Muscle layer of duodenum (tissue), 2 donors: ENCODE data around the gene PTPRG.

ENCODE experiments used
- H3K27ac ChIP-seq: one replicate; pipeline ENCODE4 v1.7.0; 2013; ENCODE audit warnings: mild to moderate bottlenecking, low read length
- H3K27me3 ChIP-seq: one replicate; pipeline ENCODE4 v1.7.0; 2013; ENCODE audit warnings: low read depth, mild to moderate bottlenecking, control low read depth, low read length
- H3K36me3 ChIP-seq, 2 donors: one replicate each; pipeline ENCODE4 v1.7.0; 2013; ENCODE audit warnings: low read length in 2 of 2, control low read depth in 1 of 2, mild to moderate bottlenecking in 1 of 2; ENCODE audit not compliant: insufficient read depth in 2 of 2, control insufficient read depth in 1 of 2
- H3K4me1 ChIP-seq, 2 donors: one replicate each; pipeline ENCODE4 v1.7.0; 2013; ENCODE audit warnings: low read length in 2 of 2, mild to moderate bottlenecking in 2 of 2, control low read depth in 1 of 2, moderate library complexity in 1 of 2; ENCODE audit not compliant: insufficient read depth in 2 of 2, control insufficient read depth in 1 of 2
- H3K4me3 ChIP-seq, 2 donors: one replicate each; pipeline ENCODE4 v1.7.0; 2013; ENCODE audit warnings: low read length in 2 of 2, low read depth in 1 of 2, mild to moderate bottlenecking in 1 of 2
- H3K9me3 ChIP-seq, 2 donors: one replicate each; pipeline ENCODE4 v1.7.0; 2013; ENCODE audit warnings: low read length in 2 of 2, control low read depth in 1 of 2, mild to moderate bottlenecking in 1 of 2; ENCODE audit not compliant: control insufficient read depth in 1 of 2
- donor health status: healthy.

Gene PTPRG

DNA sequence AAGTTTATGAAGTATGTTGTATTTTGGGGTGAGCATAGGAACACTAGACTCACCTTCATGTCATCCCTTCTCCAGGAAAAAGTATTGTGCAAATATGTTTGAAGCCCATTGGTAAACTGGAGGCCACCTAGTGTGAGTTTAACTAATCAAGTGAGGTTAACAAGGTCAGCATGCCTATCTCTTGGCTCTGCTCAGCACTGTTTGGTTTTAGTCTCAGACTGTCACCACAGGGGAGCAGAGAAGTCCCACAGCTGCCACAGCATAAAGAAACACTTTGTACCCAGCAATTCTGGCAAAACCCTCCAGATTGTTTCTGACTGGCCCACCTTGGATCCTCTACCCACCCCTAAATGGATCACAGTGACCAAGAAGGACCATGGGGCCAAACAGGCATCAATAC lies 659.2 kb downstream of the PTPRG start:
- H3K4me3 ChIP-seq, result no peak overlapping the region
- no peaks in the 10 kb centered on the region for H3K9me3 ChIP-seq
- no peak overlapping the region for H3K27ac ChIP-seq
- H3K4me1 ChIP-seq, result no peaks in the 10 kb centered on the region
- H3K36me3 ChIP-seq, result peaks cover 0 to 18% of the 10 kb centered on the region in 2 donors
- no peaks in the 10 kb centered on the region for H3K27me3 ChIP-seq

- Histone ChIP-seq H3K4me3 (no peak overlapping the region), H3K27me3 (no peaks in the 10 kb centered on the region), H3K36me3 (peaks cover 0 to 5% of the 10 kb centered on the region in 2 donors), H3K4me1 (no peaks in the 10 kb centered on the region), H3K27ac (no peak overlapping the region), H3K9me3 (no peaks in the 10 kb centered on the region)
Measured at GRCh38 chr3:62225051-62225450, 663.7 kb downstream of the PTPRG start.

- H3K27me3 ChIP-seq, result no peaks in the 10 kb centered on the region
- H3K27ac ChIP-seq, result no peak overlapping the region
- no peaks in the 10 kb centered on the region for H3K9me3 ChIP-seq
- H3K4me1 ChIP-seq, result no peaks in the 10 kb centered on the region
- H3K36me3 ChIP-seq, result no peaks in the 10 kb centered on the region
- no peak overlapping the region for H3K4me3 ChIP-seq
Measured at GRCh38 chr3:62226601-62227339, 665.4 kb downstream of the PTPRG start.

- H3K27ac ChIP-seq, result no peak overlapping the region
- no peaks in the 10 kb centered on the region for H3K27me3 ChIP-seq
- no peak overlapping the region for H3K4me3 ChIP-seq
- no peaks in the 10 kb centered on the region for H3K36me3 ChIP-seq
- no peaks in the 10 kb centered on the region for H3K9me3 ChIP-seq
- H3K4me1 ChIP-seq, result no peaks in the 10 kb centered on the region
Measured at GRCh38 chr3:62228467-62228866, 667.1 kb downstream of the PTPRG start.

DNA sequence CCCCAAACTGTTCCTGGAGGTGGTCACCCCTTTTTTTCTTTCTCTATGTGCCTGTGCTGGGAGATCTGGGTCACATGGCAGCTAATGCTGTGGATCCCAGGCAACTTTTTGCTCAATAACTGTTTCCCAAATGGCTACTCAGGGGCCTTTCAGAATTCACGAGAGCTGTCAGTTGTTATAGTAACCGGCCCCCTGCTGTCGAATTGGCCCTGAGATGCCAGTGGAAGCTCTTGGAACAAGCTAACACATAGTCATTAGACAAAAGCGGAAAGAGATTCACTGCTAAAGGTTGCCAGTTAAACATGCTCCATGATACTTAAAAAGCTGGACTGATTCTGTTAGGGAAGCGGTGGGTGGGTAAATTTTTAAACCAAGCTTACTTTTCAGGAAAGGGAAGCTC lies 667.8 kb downstream of the PTPRG start:
- Histone ChIP-seq H3K4me3 (no peak overlapping the region), H3K36me3 (no peaks in the 10 kb centered on the region), H3K4me1 (no peaks in the 10 kb centered on the region), H3K27ac (no peak overlapping the region), H3K27me3 (no peaks in the 10 kb centered on the region), H3K9me3 (no peaks in the 10 kb centered on the region)

DNA sequence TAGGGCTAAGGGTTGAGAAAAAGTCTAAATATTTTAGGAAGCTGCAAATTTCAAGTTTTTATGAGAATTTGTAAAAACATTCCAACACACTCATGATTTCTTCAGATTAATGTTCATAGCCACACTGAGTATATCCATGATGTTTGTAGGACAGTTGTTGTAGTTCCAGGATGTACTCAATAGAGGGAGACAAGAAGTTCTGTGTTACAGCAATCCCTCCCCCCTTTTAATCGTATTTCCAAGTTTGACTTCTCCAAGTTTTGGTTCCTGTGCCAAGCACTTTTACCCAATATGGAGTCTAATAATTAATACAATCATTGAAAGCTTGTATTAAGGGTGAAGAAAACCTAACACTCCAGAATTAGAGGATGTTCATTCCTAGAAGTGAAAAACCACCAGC lies 668.5 kb downstream of the PTPRG start:
- Histone ChIP-seq H3K9me3 (no peaks in the 10 kb centered on the region), H3K27me3 (no peaks in the 10 kb centered on the region), H3K4me3 (no peak overlapping the region), H3K36me3 (no peaks in the 10 kb centered on the region), H3K4me1 (no peaks in the 10 kb centered on the region), H3K27ac (no peak overlapping the region)

DNA sequence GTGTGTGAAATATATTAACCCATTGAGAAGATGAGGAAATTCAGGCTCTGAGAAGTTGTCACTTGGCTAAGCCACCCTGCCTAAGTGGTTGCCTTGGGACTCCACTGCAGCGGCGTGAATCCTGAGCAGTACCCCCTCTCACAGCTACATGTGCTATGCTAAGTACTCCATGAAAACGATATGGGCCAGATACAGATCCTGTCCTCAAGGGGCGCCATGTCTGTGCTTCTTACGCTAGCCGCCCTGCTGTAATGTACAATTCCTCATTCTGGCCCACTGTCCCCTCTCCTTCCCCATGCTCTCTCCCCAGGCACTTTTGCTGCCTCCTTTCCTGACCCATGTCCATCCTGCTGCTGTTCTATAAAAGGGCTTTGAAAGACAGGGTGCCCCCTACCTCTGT lies 671.7 kb downstream of the PTPRG start:
- no peaks in the 10 kb centered on the region for H3K9me3 ChIP-seq

GRCh38 chr3:62236016-62236415 lies 674.6 kb downstream of the PTPRG start:
- H3K27ac ChIP-seq, result no peak overlapping the region
- peaks cover 0 to 2% of the 10 kb centered on the region in 2 donors for H3K4me1 ChIP-seq
- no peaks in the 10 kb centered on the region for H3K36me3 ChIP-seq
- no peak overlapping the region for H3K4me3 ChIP-seq
- no peaks in the 10 kb centered on the region for H3K27me3 ChIP-seq
- H3K9me3 ChIP-seq, result no peaks in the 10 kb centered on the region

More for the DNA sequence above, 671.7 kb downstream of the PTPRG start:
- Histone ChIP-seq H3K4me3 (no peak overlapping the region), H3K4me1 (peaks cover 0 to 2% of the 10 kb centered on the region in 2 donors), H3K36me3 (no peaks in the 10 kb centered on the region), H3K27ac (no peak overlapping the region), H3K27me3 (no peaks in the 10 kb centered on the region)

- Histone ChIP-seq H3K27me3 (no peaks in the 10 kb centered on the region), H3K4me3 (no peak overlapping the region), H3K36me3 (no peaks in the 10 kb centered on the region), H3K27ac (no peak overlapping the region), H3K9me3 (no peaks in the 10 kb centered on the region), H3K4me1 (peaks cover 0 to 2% of the 10 kb centered on the region in 2 donors)
Measured at GRCh38 chr3:62237286-62237948, 676.0 kb downstream of the PTPRG start.

- H3K9me3 ChIP-seq, result no peaks in the 10 kb centered on the region
- peaks cover 0 to 2% of the 10 kb centered on the region in 2 donors for H3K4me1 ChIP-seq
- no peaks in the 10 kb centered on the region for H3K36me3 ChIP-seq
Measured at GRCh38 chr3:62238003-62238402, 676.6 kb downstream of the PTPRG start.

DNA sequence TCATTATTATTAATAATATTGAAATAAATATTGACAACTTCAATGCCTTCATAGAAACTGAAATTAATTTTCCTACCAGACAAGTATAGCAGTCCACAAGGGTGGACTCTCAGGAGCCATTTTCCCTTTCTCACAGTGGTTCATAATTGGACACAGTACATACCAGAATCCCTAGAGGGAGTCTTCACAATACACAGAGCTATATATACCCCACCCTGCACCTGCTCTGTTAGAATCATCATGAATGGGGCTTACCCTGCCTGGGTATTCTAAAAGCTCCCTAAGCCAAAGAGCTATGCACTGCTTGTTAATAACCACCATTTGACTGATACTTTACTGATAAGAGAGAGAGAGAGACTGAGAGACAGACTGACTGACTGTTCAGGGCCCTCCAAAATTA lies 677.1 kb downstream of the PTPRG start:
- no peak overlapping the region for H3K4me3 ChIP-seq
- H3K36me3 ChIP-seq, result no peaks in the 10 kb centered on the region
- no peaks in the 10 kb centered on the region for H3K9me3 ChIP-seq
- no peak overlapping the region for H3K27ac ChIP-seq
- H3K4me1 ChIP-seq, result peaks cover 0 to 2% of the 10 kb centered on the region in 2 donors
- no peaks in the 10 kb centered on the region for H3K27me3 ChIP-seq

More at GRCh38 chr3:62238003-62238402, 676.6 kb downstream of the PTPRG start:
- Histone ChIP-seq H3K4me3 (no peak overlapping the region), H3K27ac (no peak overlapping the region), H3K27me3 (no peaks in the 10 kb centered on the region)
